BLaER1 (cell line): ENCODE results near the gene GOLGA6L10.
"Not testable (repeated sequence)": the region's sequence is repeated elsewhere in the genome, so short reads cannot be mapped to it uniquely, and the experiment has no call there.

ENCODE experiments used
- H3K27ac ChIP-seq: shearing (Covaris generic); formaldehyde crosslinking; 2 replicates; pipeline ENCODE4 v1.8.1; 2022
- H3K27me3 ChIP-seq: shearing (Covaris generic); formaldehyde crosslinking; 2 replicates; pipeline ENCODE4 v1.8.1; 2022
- H3K36me3 ChIP-seq: shearing (Covaris generic); formaldehyde crosslinking; 2 replicates; pipeline ENCODE4 v1.8.1; 2022
- H3K4me1 ChIP-seq: shearing (Covaris generic); formaldehyde crosslinking; 2 replicates; pipeline ENCODE4 v1.8.1; 2022
- H3K4me2 ChIP-seq: shearing (Covaris generic); formaldehyde crosslinking; 2 replicates; pipeline ENCODE4 v1.8.1; 2022
- H3K4me3 ChIP-seq: shearing (Covaris generic); formaldehyde crosslinking; 2 replicates; pipeline ENCODE4 v1.8.1; 2022
- H3K9ac ChIP-seq: shearing (Covaris generic); formaldehyde crosslinking; 2 replicates; pipeline ENCODE4 v1.8.1; 2022
- H3K9me3 ChIP-seq: shearing (Covaris generic); formaldehyde crosslinking; 2 replicates; pipeline ENCODE4 v1.8.1; 2022
- H4K20me1 ChIP-seq: shearing (Covaris generic); formaldehyde crosslinking; 2 replicates; pipeline ENCODE4 v1.8.1; 2022
- Cebpa-rat ChIP-seq: shearing (Covaris generic); IDR thresholded peaks from 2 replicates; pipeline ENCODE4 v1.8.1; 2022

GOLGA6L10 gene

GRCh38 chr15:82320861-82321260 is 28.4 kb downstream of the GOLGA6L10 start:
- H3K36me3 ChIP-seq, H4K20me1 ChIP-seq, H3K9me3 ChIP-seq, H3K27me3 ChIP-seq, H3K4me3 ChIP-seq, H3K27ac ChIP-seq, H3K9ac ChIP-seq, H3K4me2 ChIP-seq, H3K4me1 ChIP-seq: not testable (repeated sequence)

GRCh38 chr15:82319522-82320278 is 29.6 kb downstream of the GOLGA6L10 start:
- H3K4me1 ChIP-seq, H3K4me3 ChIP-seq, H3K27ac ChIP-seq, H3K36me3 ChIP-seq, H3K4me2 ChIP-seq, H3K9me3 ChIP-seq, H3K9ac ChIP-seq, H4K20me1 ChIP-seq, H3K27me3 ChIP-seq: not testable (repeated sequence)

GRCh38 chr15:82318281-82318680 is 31.0 kb downstream of the GOLGA6L10 start:
- H4K20me1 ChIP-seq, H3K27ac ChIP-seq, H3K36me3 ChIP-seq, H3K9me3 ChIP-seq, H3K9ac ChIP-seq, H3K4me1 ChIP-seq, H3K4me2 ChIP-seq, H3K27me3 ChIP-seq, H3K4me3 ChIP-seq: not testable (repeated sequence)

- not testable (repeated sequence) for H3K4me2 ChIP-seq, H3K9ac ChIP-seq, H3K4me3 ChIP-seq, H3K27ac ChIP-seq, H3K36me3 ChIP-seq, H3K27me3 ChIP-seq, H3K9me3 ChIP-seq, H4K20me1 ChIP-seq, H3K4me1 ChIP-seq
Measured at GRCh38 chr15:82317516-82317915, 31.8 kb downstream of the GOLGA6L10 start.

- Histone ChIP-seq H4K20me1 (no peaks in the 10 kb centered on the region), H3K9ac (no peak overlapping the region), H3K4me2 (no peak overlapping the region), H3K4me1 (no peaks in the 10 kb centered on the region; the same call in 1 of the 2 replicates), H3K27ac (no peak overlapping the region), H3K27me3 (no peaks in the 10 kb centered on the region), H3K4me3 (no peak overlapping the region), H3K9me3 (no peaks in the 10 kb centered on the region), H3K36me3 (no peaks in the 10 kb centered on the region)
- no peak for TF ChIP-seq Cebpa-rat
Measured at GRCh38 chr15:82317091-82317489, 32.2 kb downstream of the GOLGA6L10 start.

- H3K27me3 ChIP-seq, H4K20me1 ChIP-seq, H3K4me2 ChIP-seq, H3K27ac ChIP-seq, H3K36me3 ChIP-seq, H3K4me3 ChIP-seq, H3K9ac ChIP-seq, H3K9me3 ChIP-seq, H3K4me1 ChIP-seq: not testable (repeated sequence)
Measured at GRCh38 chr15:82316247-82317090, 32.8 kb downstream of the GOLGA6L10 start.

- TF ChIP-seq Cebpa-rat = no peak
- H3K9me3 ChIP-seq = no peaks in the 10 kb centered on the region
Measured at GRCh38 chr15:82315519-82316246, 33.6 kb downstream of the GOLGA6L10 start.

GRCh38 chr15:82314769-82315518 is 34.3 kb downstream of the GOLGA6L10 start:
- Histone ChIP-seq H3K4me2 (no peak overlapping the region), H3K4me1 (no peaks in the 10 kb centered on the region; the same call in 1 of the 2 replicates), H4K20me1 (no peaks in the 10 kb centered on the region), H3K9ac (no peak overlapping the region), H3K36me3 (no peaks in the 10 kb centered on the region), H3K27ac (0 out of 2 replicates have a peak overlapping the region, but pooled peaks have one; percentile 13), H3K9me3 (peaks cover 4% of the 10 kb centered on the region; the same call in 1 of the 2 replicates), H3K27me3 (no peaks in the 10 kb centered on the region), H3K4me3 (no peak overlapping the region)
- no peak for TF ChIP-seq Cebpa-rat

More at GRCh38 chr15:82315519-82316246, 33.6 kb downstream of the GOLGA6L10 start:
- no peaks in the 10 kb centered on the region for H3K36me3 ChIP-seq
- H3K4me1 ChIP-seq = no peaks in the 10 kb centered on the region; the same call in 1 of the 2 replicates
- 0 out of 2 replicates have a peak overlapping the region, but pooled peaks have one; percentile 13 for H3K27ac ChIP-seq
- no peak overlapping the region for H3K4me2 ChIP-seq
- H3K27me3 ChIP-seq = no peaks in the 10 kb centered on the region
- H3K4me3 ChIP-seq = no peak overlapping the region
- H3K9ac ChIP-seq = no peak overlapping the region
- H4K20me1 ChIP-seq = no peaks in the 10 kb centered on the region

GRCh38 chr15:82313951-82314768 is 35.1 kb downstream of the GOLGA6L10 start:
- H3K9me3 ChIP-seq, H4K20me1 ChIP-seq, H3K27ac ChIP-seq, H3K36me3 ChIP-seq, H3K27me3 ChIP-seq, H3K4me3 ChIP-seq, H3K4me2 ChIP-seq, H3K4me1 ChIP-seq, H3K9ac ChIP-seq: not testable (repeated sequence)
